GM12865 (cell line): ENCODE data around the gene MAPK7.

Source experiments
- DNase-seq: peaks from one replicate; pipeline ENCODE4 v3.0.0; 2010; ENCODE audit warnings: low read depth
- H3K4me3 ChIP-seq: 2 replicates; pipeline ENCODE4 v1.5.1; 2011; ENCODE audit warnings: mild to moderate bottlenecking, low read depth, low read length, control low read depth
- TF ChIP-seq, protein P1 (sequence below): IDR thresholded peaks from 2 replicates; pipeline ENCODE4 v1.5.1; 2011; ENCODE audit warnings: low read length, control low read depth, low read depth, inconsistent platforms; ENCODE audit not compliant: insufficient read depth; ENCODE audit errors: missing control alignments

MAPK7 gene

GRCh38 chr17:19378416-19379360 lies at the start of gene MAPK7:
Gene MAPK7, plus strand, starts transcription at chr17:19378498. Its CDS starts 403 bp downstream, at chr17:19378901.
- TF ChIP-seq, protein P1, sequence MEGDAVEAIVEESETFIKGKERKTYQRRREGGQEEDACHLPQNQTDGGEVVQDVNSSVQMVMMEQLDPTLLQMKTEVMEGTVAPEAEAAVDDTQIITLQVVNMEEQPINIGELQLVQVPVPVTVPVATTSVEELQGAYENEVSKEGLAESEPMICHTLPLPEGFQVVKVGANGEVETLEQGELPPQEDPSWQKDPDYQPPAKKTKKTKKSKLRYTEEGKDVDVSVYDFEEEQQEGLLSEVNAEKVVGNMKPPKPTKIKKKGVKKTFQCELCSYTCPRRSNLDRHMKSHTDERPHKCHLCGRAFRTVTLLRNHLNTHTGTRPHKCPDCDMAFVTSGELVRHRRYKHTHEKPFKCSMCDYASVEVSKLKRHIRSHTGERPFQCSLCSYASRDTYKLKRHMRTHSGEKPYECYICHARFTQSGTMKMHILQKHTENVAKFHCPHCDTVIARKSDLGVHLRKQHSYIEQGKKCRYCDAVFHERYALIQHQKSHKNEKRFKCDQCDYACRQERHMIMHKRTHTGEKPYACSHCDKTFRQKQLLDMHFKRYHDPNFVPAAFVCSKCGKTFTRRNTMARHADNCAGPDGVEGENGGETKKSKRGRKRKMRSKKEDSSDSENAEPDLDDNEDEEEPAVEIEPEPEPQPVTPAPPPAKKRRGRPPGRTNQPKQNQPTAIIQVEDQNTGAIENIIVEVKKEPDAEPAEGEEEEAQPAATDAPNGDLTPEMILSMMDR = no peak
- H3K4me3 ChIP-seq = peak within 1 kb of the TSS; percentile 73
- DNase-seq = no peak

DNA sequence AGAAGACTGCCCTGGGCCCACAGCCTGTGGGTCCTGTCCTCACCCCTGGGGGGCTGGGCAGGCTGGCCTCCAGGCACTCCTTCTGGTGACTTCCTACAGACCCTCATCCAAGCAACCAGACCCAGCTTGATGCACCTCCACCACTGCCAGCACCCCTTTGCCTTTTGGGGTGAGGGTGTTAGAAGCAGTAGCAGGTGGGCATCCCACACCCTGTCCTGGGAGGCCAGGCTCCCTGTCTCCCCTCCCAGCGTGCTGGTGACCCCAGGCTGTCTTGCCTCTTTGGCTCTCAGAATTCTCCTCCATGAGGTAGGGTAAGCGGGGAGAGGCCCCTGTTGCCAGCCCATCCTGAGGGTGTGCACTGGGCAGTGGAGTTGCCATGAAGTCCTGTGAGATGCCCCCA lies 49.2 kb upstream of the MAPK7 start:
- H3K4me3 ChIP-seq = no peak overlapping the region
- TF ChIP-seq, protein P1 = no peak
- DNase-seq = no peak

DNA sequence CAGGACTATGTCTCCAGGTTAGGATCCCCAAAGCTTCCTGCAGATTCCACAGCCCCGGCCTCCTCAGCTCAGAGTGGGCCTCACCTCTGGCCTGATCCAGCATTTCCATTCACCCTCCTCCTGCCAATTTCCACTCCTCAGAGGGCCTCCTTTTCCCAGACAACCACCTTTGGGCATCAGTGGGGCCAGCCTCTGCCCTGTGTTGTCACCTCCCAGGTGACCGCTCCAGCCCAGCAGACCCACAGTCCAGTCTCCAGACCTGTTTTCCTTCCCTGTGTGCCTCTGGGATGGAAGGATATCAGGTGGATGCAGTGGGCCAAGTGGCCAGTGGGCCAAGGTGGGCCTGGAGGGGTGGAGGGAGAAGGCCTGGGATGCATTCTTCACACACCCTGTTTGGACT lies 48.5 kb upstream of the MAPK7 start:
- TF ChIP-seq, protein P1 = no peak
- DNase-seq = no peak
- no peak overlapping the region for H3K4me3 ChIP-seq

DNA sequence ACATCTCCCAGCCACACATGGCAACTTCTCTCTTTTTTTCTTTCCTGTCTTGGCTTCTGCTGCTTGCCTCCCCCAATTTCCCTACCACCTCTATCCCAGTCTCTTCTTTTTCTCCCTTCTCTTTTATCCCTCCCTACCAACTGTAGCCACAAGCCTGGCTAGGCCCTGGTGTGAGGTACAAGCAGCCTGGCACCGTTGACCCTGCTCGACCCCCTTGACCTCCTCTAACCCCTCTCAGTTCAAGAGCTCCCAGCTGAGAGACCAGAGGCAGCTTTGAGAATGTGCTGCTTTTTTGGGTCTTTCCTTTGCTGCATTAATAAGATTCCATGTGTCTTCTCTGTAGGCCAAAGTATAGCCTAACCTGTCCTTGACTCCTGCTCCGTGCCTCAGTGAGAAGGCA lies 48.0 kb upstream of the MAPK7 start:
- TF ChIP-seq, protein P1 = no peak
- no peak for DNase-seq
- no peak overlapping the region for H3K4me3 ChIP-seq

GRCh38 chr17:19331134-19331533 lies 47.2 kb upstream of the MAPK7 start:
- DNase-seq = no peak
- TF ChIP-seq, protein P1 = no peak

GRCh38 chr17:19331543-19332245 lies 46.6 kb upstream of the MAPK7 start:
- no peak overlapping the region for H3K4me3 ChIP-seq
- TF ChIP-seq, protein P1 = no peak
- DNase-seq = no peak

More at GRCh38 chr17:19331134-19331533, 47.2 kb upstream of the MAPK7 start:
- no peak overlapping the region for H3K4me3 ChIP-seq
